WTC11 (cell line): ENCODE measurements around the gene TCTN1. TPM values are rescaled to one million over a fixed set of nuclear protein-coding genes. Genes with fewer than 3 reads are reported as not detected.
"Not testable (repeated sequence)": the region's sequence is repeated elsewhere in the genome, so short reads cannot be mapped to it uniquely, and the experiment has no call there.

Experiments
- ATAC-seq: fragments of 200-7000 bp; cut with Tn5 transposase; 2 replicates; pipeline ENCODE4 v1.10.0; 2021; ENCODE audit warnings: mild to moderate bottlenecking, moderate library complexity
- CTCF ChIA-PET: fragments of 300-600 bp; sonication (Branson Sonifier 250); formaldehyde crosslinking; loops from one replicate; lab custom pipeline; 2021; ENCODE audit warnings: antibody characterized with exemption; lab: Charles Lee
- POLR2A ChIA-PET: fragments of 350-600 bp; sonication (Branson Sonifier 250); formaldehyde crosslinking; loops from one replicate; lab custom pipeline; 2021; ENCODE audit warnings: antibody characterized with exemption; lab: Charles Lee
- DNase-seq: peaks from one replicate; pipeline ENCODE4 v3.0.0; 2021; ENCODE audit warnings: low spot score
- H3K27ac Mint-ChIP-seq: 2 replicates; pipeline ENCODE4 v1.8.0; 2021; ENCODE audit warnings: mixed read lengths
- H3K27me3 Mint-ChIP-seq: 2 replicates; pipeline ENCODE4 v1.8.0; 2021; ENCODE audit warnings: low read depth, mild to moderate bottlenecking, moderate library complexity, mixed read lengths
- H3K36me3 Mint-ChIP-seq: 2 replicates; pipeline ENCODE4 v1.8.0; 2021; ENCODE audit warnings: mixed read lengths
- H3K4me1 Mint-ChIP-seq: 2 replicates; pipeline ENCODE4 v1.8.0; 2022; ENCODE audit warnings: mixed read lengths
- H3K4me3 Mint-ChIP-seq: 2 replicates; pipeline ENCODE4 v1.8.0; 2021; ENCODE audit warnings: mild to moderate bottlenecking, moderate library complexity, mixed read lengths
- H3K9me3 Mint-ChIP-seq: 2 replicates; pipeline ENCODE4 v1.8.0; 2021; ENCODE audit warnings: mixed read lengths
- CREB1 ChIP-seq: sonication (generic); formaldehyde crosslinking; IDR thresholded peaks from 2 replicates; pipeline ENCODE4 v1.8.0; 2023; ENCODE audit warnings: mild to moderate bottlenecking, missing genetic modification reagents
- CREM ChIP-seq: sonication (generic); formaldehyde crosslinking; IDR thresholded peaks from 2 replicates; pipeline ENCODE4 v1.8.1; 2022; ENCODE audit warnings: mild to moderate bottlenecking, missing genetic modification reagents, moderate library complexity
- FOXJ3 ChIP-seq: sonication (generic); formaldehyde crosslinking; IDR thresholded peaks from 2 replicates; pipeline ENCODE4 v1.9.0; 2021; ENCODE audit warnings: missing genetic modification reagents, mild to moderate bottlenecking, borderline replicate concordance
- FOXP1 ChIP-seq: sonication (generic); formaldehyde crosslinking; IDR thresholded peaks from 2 replicates; pipeline ENCODE4 v1.8.0; 2022; ENCODE audit warnings: missing genetic modification reagents, mild to moderate bottlenecking, moderate library complexity, borderline replicate concordance
- GABPB1 ChIP-seq: sonication (generic); formaldehyde crosslinking; IDR thresholded peaks from 2 replicates; pipeline ENCODE4 v1.8.1; 2023; ENCODE audit warnings: mild to moderate bottlenecking, missing genetic modification reagents
- GTF2I ChIP-seq: fragments of 250-450 bp; sonication (Bioruptor Pico); conservative IDR thresholded peaks from 2 replicates; pipeline ENCODE4 v1.4.0; 2021; ENCODE audit warnings: mild to moderate bottlenecking
- JAZF1 ChIP-seq: fragments of 250-450 bp; sonication (Bioruptor Pico); IDR thresholded peaks from 2 replicates; pipeline ENCODE4 v1.9.0; 2021; ENCODE audit warnings: moderate library complexity, mild to moderate bottlenecking, inconsistent platforms
- MXD4 ChIP-seq: fragments of 250-450 bp; sonication (Bioruptor Pico); IDR thresholded peaks from 2 replicates; pipeline ENCODE4 v1.8.0; 2021; ENCODE audit warnings: mild to moderate bottlenecking, moderate library complexity, borderline replicate concordance
- NFATC4 ChIP-seq: fragments of 250-450 bp; sonication (Bioruptor Pico); IDR thresholded peaks from 2 replicates; pipeline ENCODE4 v1.9.0; 2021; ENCODE audit warnings: mild to moderate bottlenecking
- NFE2L1 ChIP-seq: sonication (generic); formaldehyde crosslinking; IDR thresholded peaks from 2 replicates; pipeline ENCODE4 v1.8.1; 2023; ENCODE audit warnings: missing genetic modification reagents
- SMAD4 ChIP-seq: sonication (generic); formaldehyde crosslinking; IDR thresholded peaks from 2 replicates; pipeline ENCODE4 v1.8.0; 2022; ENCODE audit warnings: mild to moderate bottlenecking, missing genetic modification reagents
- SP1 ChIP-seq: sonication (generic); formaldehyde crosslinking; conservative IDR thresholded peaks from 2 replicates; pipeline ENCODE4 v1.8.1; 2022; ENCODE audit warnings: missing genetic modification reagents
- ZNF416 ChIP-seq: fragments of 250-450 bp; sonication (Bioruptor Pico); IDR thresholded peaks from 2 replicates; pipeline ENCODE4 v1.9.0; 2021; ENCODE audit warnings: mild to moderate bottlenecking, inconsistent platforms
- ZNF423 ChIP-seq: fragments of 250-450 bp; sonication (Bioruptor Pico); IDR thresholded peaks from 2 replicates; pipeline ENCODE4 v2.1.2; 2022; ENCODE audit warnings: mild to moderate bottlenecking, moderate library complexity
- total RNA-seq: library from RNA; stranded (reverse); gene quantifications from 3 replicates; pipeline ENCODE4 v1.2.3, GENCODE V29; 2021
- TF ChIP-seq, protein P1 (sequence below): sonication (generic); formaldehyde crosslinking; IDR thresholded peaks from 2 replicates; pipeline ENCODE4 v1.8.0; 2023; ENCODE audit warnings: mild to moderate bottlenecking, missing genetic modification reagents
- TF ChIP-seq, protein P2 (sequence below): sonication (generic); formaldehyde crosslinking; IDR thresholded peaks from 2 replicates; pipeline ENCODE4 v1.8.0; 2023; ENCODE audit warnings: missing genetic modification reagents
- TF ChIP-seq, protein P3 (sequence below): fragments of 250-450 bp; sonication (Bioruptor Pico); IDR thresholded peaks from 2 replicates; pipeline ENCODE4 v1.8.0; 2021; ENCODE audit warnings: mild to moderate bottlenecking

TCTN1 gene
- total RNA-seq, 1 experiment from 2014 or later = 10.3 TPM

DNA sequence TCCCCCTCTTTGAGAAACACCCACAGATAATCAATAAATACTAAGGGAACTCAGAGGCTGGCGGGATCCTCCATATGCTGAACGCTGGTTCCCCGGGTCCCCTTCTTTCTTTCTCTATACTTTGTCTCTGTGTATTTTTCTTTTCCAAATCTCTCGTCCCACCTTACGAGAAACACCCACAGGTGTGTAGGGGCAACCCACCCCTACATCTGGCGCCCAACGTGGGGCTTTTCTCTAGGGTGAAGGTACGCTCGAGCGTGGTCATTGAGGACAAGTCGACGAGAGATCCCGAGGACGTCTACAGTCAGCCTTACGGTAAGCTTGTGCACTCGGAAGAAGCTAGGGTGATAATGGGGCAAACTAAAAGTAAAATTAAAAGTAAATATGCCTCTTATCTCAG lies 43.1 kb upstream of the TCTN1 start:
- H3K27ac Mint-ChIP-seq = not testable (repeated sequence)
- Mint-ChIP-seq H3K4me1 (peaks cover 18% of the 10 kb centered on the region), H3K9me3 (peaks cover 30% of the 10 kb centered on the region)

DNA sequence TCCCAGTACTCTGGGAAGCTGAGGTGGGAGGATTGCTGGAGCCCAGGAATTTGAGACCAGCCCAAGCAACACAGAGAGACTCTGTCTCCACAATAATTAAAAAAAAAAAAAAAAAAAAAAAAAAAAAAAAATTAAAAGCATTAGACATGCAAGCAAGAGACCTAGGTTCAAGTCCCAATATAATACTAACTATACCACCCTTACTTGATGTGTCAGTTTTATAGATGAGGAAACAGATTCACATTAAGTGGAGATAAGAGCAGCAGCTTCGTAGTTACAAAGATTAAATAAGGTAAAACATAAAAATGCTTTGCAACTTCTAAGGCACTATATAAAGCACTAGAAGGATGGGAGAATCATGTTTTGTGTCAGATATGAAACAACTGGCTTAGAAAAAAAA lies 39.9 kb upstream of the TCTN1 start:
- DNase-seq (no peak), ATAC-seq (no peak)
- CTCF ChIA-PET = no interaction called here
- Mint-ChIP-seq H3K4me1 (peaks cover 15% of the 10 kb centered on the region), H3K4me3 (no peak overlapping the region), H3K9me3 (peaks cover 30% of the 10 kb centered on the region), H3K27ac (no peak overlapping the region), H3K36me3 (peaks cover 30% of the 10 kb centered on the region), H3K27me3 (peaks cover 2% of the 10 kb centered on the region; the same call in 1 of the 2 replicates)
- no peak for TF ChIP-seq ZNF423 (CRISPR knock-in tag)
- TF ChIP-seq MXD4 = no peak
- no peak for TF ChIP-seq ZNF416 (CRISPR knock-in tag)
- TF ChIP-seq JAZF1 (CRISPR knock-in tag) = no peak
- TF ChIP-seq, protein P1, sequence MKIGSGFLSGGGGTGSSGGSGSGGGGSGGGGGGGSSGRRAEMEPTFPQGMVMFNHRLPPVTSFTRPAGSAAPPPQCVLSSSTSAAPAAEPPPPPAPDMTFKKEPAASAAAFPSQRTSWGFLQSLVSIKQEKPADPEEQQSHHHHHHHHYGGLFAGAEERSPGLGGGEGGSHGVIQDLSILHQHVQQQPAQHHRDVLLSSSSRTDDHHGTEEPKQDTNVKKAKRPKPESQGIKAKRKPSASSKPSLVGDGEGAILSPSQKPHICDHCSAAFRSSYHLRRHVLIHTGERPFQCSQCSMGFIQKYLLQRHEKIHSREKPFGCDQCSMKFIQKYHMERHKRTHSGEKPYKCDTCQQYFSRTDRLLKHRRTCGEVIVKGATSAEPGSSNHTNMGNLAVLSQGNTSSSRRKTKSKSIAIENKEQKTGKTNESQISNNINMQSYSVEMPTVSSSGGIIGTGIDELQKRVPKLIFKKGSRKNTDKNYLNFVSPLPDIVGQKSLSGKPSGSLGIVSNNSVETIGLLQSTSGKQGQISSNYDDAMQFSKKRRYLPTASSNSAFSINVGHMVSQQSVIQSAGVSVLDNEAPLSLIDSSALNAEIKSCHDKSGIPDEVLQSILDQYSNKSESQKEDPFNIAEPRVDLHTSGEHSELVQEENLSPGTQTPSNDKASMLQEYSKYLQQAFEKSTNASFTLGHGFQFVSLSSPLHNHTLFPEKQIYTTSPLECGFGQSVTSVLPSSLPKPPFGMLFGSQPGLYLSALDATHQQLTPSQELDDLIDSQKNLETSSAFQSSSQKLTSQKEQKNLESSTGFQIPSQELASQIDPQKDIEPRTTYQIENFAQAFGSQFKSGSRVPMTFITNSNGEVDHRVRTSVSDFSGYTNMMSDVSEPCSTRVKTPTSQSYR (CRISPR knock-in tag) = no peak
- no peak for TF ChIP-seq NFE2L1 (CRISPR knock-in tag)
- no peak for TF ChIP-seq CREB1 (CRISPR knock-in tag)
- TF ChIP-seq FOXP1 (CRISPR knock-in tag) = no peak
- TF ChIP-seq SMAD4 (CRISPR knock-in tag) = no peak
- TF ChIP-seq, protein P2, sequence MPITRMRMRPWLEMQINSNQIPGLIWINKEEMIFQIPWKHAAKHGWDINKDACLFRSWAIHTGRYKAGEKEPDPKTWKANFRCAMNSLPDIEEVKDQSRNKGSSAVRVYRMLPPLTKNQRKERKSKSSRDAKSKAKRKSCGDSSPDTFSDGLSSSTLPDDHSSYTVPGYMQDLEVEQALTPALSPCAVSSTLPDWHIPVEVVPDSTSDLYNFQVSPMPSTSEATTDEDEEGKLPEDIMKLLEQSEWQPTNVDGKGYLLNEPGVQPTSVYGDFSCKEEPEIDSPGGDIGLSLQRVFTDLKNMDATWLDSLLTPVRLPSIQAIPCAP (CRISPR knock-in tag) = no peak
- no peak for TF ChIP-seq GTF2I (CRISPR knock-in tag)
- TF ChIP-seq FOXJ3 = no peak
- no peak for TF ChIP-seq SP1
- TF ChIP-seq, protein P3, sequence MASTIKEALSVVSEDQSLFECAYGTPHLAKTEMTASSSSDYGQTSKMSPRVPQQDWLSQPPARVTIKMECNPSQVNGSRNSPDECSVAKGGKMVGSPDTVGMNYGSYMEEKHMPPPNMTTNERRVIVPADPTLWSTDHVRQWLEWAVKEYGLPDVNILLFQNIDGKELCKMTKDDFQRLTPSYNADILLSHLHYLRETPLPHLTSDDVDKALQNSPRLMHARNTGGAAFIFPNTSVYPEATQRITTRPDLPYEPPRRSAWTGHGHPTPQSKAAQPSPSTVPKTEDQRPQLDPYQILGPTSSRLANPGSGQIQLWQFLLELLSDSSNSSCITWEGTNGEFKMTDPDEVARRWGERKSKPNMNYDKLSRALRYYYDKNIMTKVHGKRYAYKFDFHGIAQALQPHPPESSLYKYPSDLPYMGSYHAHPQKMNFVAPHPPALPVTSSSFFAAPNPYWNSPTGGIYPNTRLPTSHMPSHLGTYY = no peak
- TF ChIP-seq NFATC4 = no peak
- POLR2A ChIA-PET = interaction anchor here (0.7 kb wide), 1 partner anchor 88 kb away, joined by 11 read pairs; no protein-coding TSS in a partner anchor

More for the DNA sequence above, 43.1 kb upstream of the TCTN1 start:
- ATAC-seq, DNase-seq, POLR2A ChIA-PET, H3K4me3 Mint-ChIP-seq, H3K27me3 Mint-ChIP-seq, CTCF ChIA-PET: not testable (repeated sequence)
- H3K36me3 Mint-ChIP-seq = peaks cover 34% of the 10 kb centered on the region

DNA sequence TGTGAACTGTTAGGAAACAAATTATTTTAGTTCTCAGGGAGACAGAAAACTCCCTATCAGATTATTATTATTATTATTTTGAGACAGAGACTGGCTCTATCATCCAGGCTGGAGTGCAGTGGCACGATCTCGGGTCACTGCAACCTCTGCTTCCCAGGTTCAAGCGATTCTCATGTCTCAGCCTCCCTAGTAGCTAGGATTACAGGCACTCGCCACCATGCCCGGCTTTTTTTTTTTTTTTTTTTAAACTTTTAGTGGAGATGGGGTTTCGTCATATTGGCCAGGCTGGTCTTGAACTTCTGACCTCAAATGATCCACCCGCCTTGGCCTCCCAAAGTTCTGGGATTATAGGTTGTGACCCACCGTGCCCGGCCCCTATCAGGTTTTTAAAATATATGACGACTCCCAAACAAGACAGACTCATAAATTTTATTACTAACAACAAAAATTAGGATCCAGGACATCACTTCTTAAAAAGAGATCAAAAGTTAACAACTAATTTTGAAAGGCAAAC lies 39.2 kb upstream of the TCTN1 start:
- H3K27ac Mint-ChIP-seq = not testable (repeated sequence)
- H3K36me3 Mint-ChIP-seq = peaks cover 25% of the 10 kb centered on the region
- peaks cover 22% of the 10 kb centered on the region for H3K4me1 Mint-ChIP-seq

DNA sequence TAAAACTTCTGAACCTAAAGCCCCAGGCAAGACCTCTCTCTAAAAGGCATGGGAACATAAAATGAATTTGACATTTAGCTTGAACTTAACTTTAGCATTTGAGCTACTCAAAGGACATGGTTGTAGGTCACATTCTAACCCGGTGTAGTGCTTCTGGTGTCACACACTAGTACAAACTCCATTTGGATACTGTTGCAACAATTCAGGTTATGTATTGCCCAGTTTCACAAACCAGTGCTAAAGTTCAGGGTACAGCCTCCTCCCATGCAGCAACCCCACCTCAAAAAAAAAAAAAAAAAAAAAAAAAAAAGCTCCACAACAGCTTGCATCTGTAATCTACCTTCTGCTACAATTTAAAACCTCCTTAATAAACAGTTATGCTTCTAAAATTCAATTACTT lies 38.6 kb upstream of the TCTN1 start:
- POLR2A ChIA-PET = no interaction called here
- H3K36me3 Mint-ChIP-seq = peaks cover 23% of the 10 kb centered on the region
- ATAC-seq (no peak), DNase-seq (no peak)
- no peaks in the 10 kb centered on the region for H3K27me3 Mint-ChIP-seq
- H3K27ac Mint-ChIP-seq = no peak overlapping the region
- H3K9me3 Mint-ChIP-seq = peaks cover 22% of the 10 kb centered on the region
- CTCF ChIA-PET = interaction anchor here (0.6 kb wide), 2 partner anchors 105 to 129 kb away, joined by 3 read pairs; no protein-coding TSS in a partner anchor
- H3K4me1 Mint-ChIP-seq = peaks cover 28% of the 10 kb centered on the region
- H3K4me3 Mint-ChIP-seq = no peak overlapping the region
- TF ChIP-seq GABPB1 (CRISPR knock-in tag) (peak; percentile 80), CREM (no peak)
- TF ChIP-seq, all 79 proteins: peak for 1

More for the DNA sequence above, 39.2 kb upstream of the TCTN1 start:
- H3K9me3 Mint-ChIP-seq = peaks cover 24% of the 10 kb centered on the region
- H3K27me3 Mint-ChIP-seq, H3K4me3 Mint-ChIP-seq, ATAC-seq, CTCF ChIA-PET, DNase-seq: not testable (repeated sequence)
- POLR2A ChIA-PET = interaction anchor here (0.7 kb wide), 1 partner anchor 89 kb away, joined by 11 read pairs; no protein-coding TSS in a partner anchor
